Measurements from ENCODE around the gene EYA3.

The EYA3 gene

GRCh38 chr1:28112388-28113241, 24.2 kb upstream of the EYA3 start:
- no peak for DNase-seq (ENCODE audit: low spot score)

GRCh38 chr1:28111157-28111556, 22.7 kb upstream of the EYA3 start:
- peak; percentile 37 for DNase-seq (ENCODE audit: low spot score)

GRCh38 chr1:28110555-28110954, 22.1 kb upstream of the EYA3 start:
- no peak for DNase-seq (ENCODE audit: low spot score)

GRCh38 chr1:28109639-28110038, 21.2 kb upstream of the EYA3 start:
- DNase-seq (ENCODE audit: low spot score), result no peak

GRCh38 chr1:28108001-28108400, 19.6 kb upstream of the EYA3 start:
- no peak for DNase-seq (ENCODE audit: low spot score)

GRCh38 chr1:28104866-28105467, 16.6 kb upstream of the EYA3 start:
- no peak for DNase-seq (ENCODE audit: low spot score)

- no peak for DNase-seq (ENCODE audit: low spot score)
These were observed 13.8 kb upstream of the EYA3 start for GRCh38 chr1:28102189-28102588.

GRCh38 chr1:28099050-28099769, 10.8 kb upstream of the EYA3 start:
- DNase-seq (ENCODE audit: low spot score), result no peak

DNA sequence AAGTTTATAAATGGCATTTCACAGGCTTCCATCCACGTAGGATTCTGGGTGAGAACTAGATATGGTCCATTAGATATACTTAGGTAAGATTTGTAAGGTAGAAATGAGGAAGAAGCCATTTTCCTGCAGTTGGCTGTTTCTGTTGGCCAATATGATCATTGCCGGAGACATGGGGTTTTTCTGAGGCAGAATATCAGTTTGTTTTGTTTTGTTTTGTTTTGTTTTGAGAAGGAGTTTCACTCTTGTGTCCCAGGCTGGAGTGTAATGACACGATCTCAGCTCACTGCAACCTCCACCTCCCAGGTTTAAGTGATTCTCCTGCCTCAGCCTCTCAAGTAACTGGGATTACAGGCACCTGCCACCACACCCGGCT, 8.7 kb upstream of the EYA3 start:
- no peak for DNase-seq (ENCODE audit: low spot score)

DNA sequence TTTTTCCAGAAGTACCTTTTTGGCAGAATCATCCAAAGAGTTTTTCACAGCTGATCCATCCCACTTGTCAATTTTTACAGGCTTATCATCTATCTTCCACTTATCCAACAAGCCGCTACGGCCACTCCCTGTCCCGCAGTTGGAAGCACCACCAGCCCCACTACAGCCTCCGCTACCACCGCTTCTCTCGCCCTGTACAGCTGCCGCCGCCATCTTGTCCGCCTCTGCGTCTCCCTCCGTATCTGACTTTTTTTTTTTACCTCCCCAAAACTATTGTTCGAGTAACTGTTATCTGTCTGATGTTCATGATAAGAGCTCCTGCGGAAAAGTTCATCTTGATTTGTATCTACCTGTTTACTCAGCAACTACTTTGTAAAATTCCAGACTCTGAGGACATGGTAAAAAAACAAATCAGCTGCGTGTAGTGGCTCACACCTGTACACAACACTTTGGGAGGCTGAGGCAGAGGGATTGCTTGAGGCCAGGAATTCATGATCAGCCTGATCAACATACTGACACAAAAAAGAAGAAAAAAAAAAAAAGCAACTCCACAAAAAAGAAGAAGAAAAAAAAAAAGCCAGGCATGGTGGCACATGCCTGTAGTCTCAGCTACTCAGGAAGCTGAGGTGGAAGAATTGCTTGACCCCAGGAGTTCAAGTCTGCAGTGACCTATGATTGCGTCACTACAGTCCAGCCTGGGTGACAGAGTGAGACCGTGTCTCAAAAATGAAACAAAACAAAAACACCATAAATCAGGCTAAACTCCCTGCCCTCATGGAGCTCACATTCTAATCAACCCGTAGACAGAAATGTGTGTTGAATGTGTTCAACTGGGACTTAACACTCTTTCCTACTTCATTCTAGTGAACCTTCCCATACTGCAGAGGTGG, 8.0 kb upstream of the EYA3 start:
- no peak for DNase-seq (ENCODE audit: low spot score)

- DNase-seq (ENCODE audit: low spot score), result peak; percentile 83
These were observed 2.8 kb upstream of the EYA3 start for GRCh38 chr1:28091043-28091781.

- DNase-seq (ENCODE audit: low spot score), result peak; percentile 75
These were observed 719 bp downstream of the EYA3 start for GRCh38 chr1:28087614-28088167.

- DNase-seq (ENCODE audit: low spot score), result no peak
These were observed 1.8 kb downstream of the EYA3 start for GRCh38 chr1:28086651-28087050.

- no peak for DNase-seq (ENCODE audit: low spot score)
These were observed 3.3 kb downstream of the EYA3 start for GRCh38 chr1:28085129-28085528.

DNA sequence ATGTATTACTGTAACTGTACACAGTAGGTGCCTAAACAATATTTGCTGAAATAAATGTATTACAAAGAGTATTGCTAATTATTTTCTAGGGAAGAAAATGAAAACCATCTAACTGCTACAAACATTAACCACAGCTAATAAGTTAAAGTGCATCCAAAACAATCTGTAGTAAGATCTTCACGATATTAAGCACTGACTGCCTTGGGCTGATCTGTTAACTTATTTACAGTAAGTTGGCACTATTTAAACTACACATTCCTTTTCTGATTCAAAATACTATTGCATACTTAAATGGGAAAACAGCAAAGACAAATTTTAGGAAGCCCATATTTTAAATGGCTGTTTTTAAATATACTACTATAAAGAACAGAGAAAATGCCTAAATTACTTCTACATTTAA, 4.5 kb downstream of the EYA3 start:
- DNase-seq (ENCODE audit: low spot score), result no peak

DNA sequence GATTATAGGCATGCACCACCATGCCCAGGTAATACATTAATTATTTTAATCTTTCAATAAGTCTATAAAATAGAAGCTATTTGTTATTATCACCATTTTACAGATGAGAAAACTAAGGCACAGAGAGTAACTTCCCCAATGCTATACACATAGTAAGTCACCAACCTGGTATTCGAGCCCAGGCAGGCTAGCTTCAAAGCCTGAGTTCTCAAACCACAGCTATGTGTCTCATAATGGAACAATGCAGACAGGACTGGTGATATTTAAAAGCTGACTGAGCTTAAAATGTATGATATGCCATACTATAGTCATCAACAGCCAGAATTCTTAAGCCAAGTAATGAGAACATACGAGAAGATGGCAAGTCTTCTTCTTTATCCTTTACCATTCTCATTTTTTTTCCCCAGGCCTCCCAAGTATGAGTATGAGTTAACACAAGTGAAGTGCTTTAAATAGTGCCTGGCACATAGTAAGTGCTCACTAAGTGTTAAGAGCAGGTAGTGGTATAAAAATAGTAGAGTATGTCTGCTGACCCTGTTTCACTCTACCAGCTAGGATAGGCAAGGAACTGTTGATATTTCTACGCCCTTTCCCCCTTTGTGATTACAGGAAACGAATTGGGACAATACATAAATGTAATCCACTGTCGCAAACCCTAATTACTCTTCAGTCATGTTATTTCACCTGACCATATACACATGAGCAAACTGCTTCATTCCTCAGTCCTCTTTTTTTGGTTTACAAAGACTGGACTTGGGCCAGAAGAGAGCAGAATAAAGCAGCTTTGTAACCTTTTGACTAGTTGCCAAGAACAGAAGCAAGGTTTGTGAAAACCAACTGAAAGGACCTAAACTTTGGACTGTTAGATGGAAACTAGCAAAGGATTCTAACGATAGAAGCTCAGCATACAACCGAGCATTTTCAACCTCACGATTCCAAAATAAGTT, 9.5 kb downstream of the EYA3 start:
- no peak for DNase-seq (ENCODE audit: low spot score)

- no peak for DNase-seq (ENCODE audit: low spot score)
These were observed 10.1 kb downstream of the EYA3 start for GRCh38 chr1:28078262-28078661.

DNA sequence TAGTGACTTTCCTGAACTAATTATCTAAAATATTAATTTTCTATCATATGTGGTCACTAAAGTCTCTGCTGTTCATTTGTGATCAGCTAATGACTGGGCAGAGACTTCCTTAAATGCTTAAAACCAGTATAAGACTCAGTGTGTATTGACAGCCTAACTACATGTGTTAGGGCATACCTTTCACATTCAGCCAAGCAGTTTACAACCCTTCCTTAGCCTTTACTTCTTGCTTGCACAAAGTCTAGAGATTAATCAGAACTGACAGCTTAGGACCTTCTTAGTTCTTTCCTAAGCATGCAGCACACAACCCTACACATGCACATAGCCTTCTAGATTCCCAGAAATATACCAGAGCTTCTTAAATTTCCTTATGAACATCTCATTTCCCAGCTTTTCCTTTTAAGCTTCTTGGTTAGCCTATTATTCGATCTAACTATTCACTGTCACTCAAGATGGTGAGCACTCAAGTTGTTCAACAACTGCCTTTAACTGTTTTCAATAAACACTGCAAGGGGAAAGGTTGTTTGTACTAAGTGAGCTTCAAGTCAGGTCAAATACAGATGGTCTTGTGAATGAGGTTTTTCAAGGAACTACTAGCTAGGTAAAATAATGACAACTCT, 13.4 kb downstream of the EYA3 start:
- no peak for DNase-seq (ENCODE audit: low spot score)

- DNase-seq (ENCODE audit: low spot score), result no peak
These were observed 14.5 kb downstream of the EYA3 start for GRCh38 chr1:28073867-28074266.
